NCI-H1105 treated with DMSO at 0.1 percent for 48 hours (cell line): ENCODE results near the gene FBXO8.
"Not testable (repeated sequence)": the region's sequence is repeated elsewhere in the genome, so short reads cannot be mapped to it uniquely, and the experiment has no call there.

Experiments
- DNase-seq: peaks from one replicate; lab custom pipeline; 2025; lab: John Stamatoyannopoulos, UW

FBXO8 gene

DNA sequence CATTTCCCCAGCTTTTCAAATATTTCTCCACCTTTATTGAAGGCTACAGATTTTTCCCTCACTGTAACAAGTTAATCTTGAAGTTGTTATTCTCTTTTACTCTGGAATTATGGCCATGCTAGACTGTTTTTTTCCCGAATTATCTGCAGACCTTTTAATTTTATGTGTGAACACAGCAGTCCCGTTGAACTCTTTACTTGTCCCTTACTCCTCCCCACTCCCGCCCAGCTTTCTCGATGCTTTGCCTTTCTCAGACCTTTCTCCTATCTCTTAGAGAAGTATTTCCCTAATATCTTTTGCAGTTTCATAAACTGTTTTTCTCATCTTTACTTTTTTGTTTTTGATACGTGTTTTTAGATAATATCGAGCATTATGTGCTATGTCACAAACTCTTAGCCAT, 1.0 kb upstream of the FBXO8 start:
- DNase-seq: no peak

DNA sequence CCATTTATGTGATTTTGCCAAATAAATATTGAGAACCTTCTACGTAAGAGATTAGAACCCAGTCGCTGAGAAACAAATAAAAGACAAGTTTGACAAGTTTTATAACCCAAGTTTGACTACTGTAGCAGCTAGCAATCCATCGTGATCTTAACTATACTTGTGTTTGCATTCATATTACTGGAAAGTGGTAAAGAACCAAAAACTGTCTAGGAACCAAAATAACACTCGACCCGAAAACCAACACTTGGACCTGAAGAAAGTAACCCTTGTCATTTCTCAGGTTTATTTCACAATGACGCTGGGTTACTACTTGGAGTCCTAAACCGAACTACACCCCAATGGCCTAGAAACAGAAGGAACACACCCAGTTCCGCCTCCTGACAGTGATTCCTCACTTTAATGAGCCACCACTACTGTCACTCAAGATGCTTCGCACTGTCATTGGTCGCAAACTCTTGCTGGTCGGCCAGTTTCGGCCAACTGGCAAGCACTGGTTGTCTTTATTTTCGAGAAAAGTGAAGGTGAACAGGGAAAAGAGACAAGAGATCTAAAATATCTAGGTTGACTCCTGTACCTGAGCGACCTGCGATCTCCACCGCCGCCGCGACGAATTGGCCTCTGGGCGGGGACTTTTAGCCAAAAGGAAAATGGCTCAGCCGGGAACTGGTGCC, 496 bp downstream of the FBXO8 start:
- DNase-seq: peak; percentile 77

DNA sequence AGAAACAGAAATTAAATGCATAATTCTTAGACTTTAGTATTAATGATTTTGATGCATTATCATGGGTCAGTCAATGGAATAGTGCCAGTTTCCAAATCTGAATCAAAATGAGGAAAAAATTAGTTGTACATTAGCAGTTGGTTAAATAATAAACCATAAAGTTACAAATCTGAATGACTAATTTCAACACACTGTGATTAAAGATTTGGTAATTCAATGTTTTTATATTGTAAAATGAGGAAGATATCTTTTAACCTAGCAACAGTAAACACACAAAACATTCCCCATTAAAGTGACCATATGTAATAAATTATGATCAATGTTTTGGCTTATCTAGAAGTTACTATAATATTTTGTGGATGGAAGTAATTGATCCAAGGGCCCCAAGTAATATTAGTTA, 1.6 kb downstream of the FBXO8 start:
- DNase-seq: no peak

DNA sequence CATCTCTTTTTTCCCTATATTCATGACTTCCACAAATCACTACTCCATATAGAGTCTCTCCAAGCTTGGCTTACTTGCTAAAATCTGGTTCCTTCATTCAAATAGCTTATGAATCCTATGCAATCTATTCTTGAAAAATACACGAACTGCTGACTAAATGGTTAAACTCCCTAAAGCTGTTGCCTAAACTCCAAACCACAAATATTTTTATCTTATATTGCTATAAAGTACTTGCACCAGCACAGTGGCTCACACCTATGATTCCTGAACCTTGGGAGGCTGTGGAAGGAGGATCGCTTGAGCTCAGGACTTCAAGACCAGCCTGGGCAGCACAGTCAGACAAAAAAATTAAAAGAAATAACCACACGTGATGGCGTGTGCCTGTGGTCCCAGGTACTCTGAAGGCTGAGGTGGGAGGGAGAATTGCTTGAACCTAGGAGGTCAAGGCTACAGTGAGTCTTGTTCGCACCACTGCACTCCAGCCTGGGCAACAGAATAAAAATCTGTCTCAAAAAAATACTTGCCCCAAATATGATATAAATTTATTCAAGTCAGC, 2.2 kb downstream of the FBXO8 start:
- no peak for DNase-seq

DNA sequence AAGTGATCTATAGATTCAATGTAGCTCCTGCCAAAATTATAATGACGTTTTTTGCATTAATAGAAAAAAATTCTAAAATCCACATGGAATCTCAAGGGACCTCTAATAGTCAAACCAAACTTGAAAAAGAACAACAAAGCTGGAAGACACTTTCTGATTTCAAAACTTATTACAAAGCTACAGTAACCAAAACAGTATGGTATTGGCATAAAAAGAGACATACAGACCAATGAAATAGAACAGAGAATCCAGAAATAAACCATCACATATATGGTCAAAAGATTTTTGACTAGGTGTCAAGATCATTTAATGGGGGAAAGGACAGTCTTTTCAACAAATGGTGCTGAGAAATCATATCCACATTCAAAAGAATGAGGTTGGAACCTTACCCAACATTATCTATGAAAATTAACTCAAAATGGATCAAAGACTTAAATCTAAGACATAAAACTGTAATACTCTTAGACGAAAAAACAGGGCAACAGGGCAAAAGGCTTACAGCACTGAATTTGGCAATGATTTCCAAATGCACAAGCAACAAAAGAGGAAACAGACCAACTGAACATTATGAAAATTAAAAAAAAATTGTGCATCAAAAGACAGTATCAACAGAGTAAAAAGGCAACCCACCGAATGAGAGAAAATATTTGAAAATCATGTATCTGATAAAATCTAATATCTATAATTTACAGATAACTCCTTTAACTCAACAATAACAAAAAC, 3.9 kb downstream of the FBXO8 start:
- DNase-seq: no peak

DNA sequence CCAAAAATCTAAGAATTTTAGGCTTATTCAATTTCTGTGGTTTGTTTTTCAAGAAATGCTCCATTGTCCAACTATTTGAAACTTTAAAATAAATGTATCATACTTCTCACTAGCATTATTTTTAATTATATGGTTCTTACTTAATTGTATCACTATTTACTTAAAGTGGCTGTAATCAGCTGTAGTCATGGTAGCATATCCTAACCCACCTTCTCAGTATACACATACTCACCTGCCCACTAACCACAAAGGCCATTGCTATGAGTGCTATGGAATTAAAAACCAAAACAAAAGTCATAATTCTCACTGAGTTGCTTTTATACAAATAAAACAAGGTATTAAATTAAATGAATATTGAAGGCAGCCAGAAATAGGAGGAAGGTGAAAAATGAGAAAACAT, 5.0 kb downstream of the FBXO8 start:
- no peak for DNase-seq

DNA sequence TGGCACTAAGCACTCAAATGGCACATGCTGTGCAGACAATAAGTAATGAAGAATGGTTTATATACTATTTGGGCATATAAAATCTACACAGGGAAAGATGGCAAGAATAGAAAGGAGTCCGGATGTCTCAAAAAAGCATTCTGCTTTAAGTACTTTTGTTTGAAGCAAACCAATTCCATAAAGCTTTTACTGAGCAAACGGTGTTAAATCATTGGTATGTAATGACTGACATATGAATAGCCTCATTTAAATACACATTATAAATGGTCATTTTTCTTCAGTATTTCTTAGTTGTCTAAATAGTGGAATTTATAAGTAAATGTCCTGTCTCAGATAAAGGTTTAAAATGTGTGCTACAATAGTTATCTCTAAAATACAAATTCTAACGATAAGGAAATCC, 6.0 kb downstream of the FBXO8 start:
- DNase-seq: no peak

DNA sequence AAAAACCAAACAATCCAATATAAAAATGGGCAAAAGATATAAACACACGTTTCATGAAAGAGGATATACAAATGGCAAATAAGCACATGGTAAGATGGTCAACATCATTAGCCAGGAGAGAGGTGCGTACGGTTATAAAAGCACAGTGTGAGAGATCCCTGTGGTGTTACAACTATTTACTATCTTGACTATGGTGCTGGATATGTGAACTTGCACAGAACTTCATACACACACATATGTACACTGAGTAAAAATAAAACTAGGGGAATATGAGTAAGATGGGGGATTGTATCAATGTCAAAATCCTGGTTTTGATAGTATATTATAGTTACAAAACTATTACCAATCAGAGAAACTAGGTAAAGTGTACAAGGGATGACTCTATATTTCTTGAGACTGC, 8.4 kb downstream of the FBXO8 start:
- DNase-seq: no peak

DNA sequence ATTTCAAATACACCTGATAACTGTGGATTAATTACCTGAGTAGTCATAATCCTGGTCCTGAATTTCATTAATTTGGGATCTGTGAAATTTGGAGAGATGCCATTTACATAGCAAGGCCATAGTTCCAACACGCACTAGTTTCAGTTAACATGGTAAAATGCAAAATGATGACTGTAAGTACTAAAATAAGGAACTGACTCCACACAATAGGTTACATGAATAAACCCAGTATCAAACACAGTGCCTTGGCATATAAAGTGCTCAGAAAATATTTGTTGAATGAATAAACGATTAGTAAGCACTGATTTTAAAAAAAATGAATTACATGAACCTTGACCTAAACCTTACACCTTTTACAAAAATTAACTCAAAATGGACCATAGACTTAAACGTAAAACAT, 9.0 kb downstream of the FBXO8 start:
- DNase-seq: no peak

DNA sequence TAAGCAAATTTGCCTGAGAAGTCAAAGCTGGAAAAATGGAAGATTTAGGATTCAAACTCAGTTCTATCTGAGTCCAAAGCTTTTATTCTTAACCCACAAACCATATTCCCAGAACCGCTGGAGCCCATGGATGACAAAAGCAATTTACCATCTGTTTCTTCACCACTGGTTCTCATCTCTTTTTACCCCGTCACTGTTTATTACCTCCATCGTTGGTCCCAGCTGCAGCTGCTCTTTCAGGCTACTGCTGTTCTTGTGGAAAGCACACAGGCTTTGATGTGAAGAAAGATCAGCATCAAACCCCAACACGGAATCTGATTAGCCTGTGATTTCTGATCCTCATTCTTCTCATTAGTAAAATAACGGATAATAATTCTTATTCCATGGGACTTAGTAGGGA, 9.5 kb downstream of the FBXO8 start:
- no peak for DNase-seq

DNA sequence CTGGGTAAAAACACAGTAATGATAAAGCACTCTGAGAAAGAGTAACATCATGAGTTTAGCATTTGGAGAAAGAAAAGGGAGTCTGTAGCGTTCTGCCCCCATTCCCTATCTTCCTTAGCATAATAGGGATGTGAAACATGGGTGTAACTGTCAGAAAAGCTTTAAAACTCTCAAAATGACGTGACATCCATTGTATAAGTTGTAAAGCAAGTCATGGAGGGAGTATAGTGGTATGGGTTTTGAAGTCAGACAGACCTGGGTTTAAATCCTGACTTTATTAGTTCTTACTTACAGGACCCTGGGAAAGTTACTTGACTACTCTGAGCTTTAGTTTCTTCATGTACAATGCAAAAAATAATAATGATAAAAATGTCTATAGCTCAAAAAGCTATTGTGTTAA, 17.1 kb downstream of the FBXO8 start:
- DNase-seq: no peak

DNA sequence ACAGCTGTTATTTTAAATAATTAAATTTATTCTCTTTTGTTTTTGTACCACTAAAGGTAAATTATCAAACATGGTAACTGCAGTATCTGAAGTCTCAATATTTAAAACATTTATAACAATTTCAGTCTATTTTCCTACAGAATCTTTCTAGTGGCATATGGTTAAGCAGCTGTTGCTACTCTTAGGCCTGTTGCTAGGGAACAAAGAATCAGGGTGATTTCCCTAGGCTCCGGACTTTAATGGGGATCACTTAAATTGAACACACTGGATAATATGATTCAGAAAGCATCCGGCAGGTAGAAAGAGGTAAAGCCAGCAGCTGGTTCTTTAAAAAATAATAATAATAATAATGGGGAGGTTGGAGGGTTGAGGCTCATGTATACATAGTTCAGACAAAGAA, 17.6 kb downstream of the FBXO8 start:
- DNase-seq: peak; percentile 31

DNA sequence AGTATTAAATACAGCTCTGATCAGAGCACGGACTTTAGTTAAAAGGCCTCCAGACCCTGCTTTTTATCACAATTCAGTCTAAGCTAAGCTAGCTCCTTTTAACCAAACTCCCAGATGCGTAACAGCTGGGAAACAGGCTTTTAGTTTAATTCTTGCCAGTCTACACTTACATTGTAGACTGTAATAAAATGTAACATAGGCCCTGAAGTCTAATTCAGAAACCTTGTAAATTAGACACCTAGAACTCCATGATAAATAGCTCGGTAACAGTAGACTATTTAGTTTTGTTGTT, 20.1 kb downstream of the FBXO8 start:
- DNase-seq: no peak

DNA sequence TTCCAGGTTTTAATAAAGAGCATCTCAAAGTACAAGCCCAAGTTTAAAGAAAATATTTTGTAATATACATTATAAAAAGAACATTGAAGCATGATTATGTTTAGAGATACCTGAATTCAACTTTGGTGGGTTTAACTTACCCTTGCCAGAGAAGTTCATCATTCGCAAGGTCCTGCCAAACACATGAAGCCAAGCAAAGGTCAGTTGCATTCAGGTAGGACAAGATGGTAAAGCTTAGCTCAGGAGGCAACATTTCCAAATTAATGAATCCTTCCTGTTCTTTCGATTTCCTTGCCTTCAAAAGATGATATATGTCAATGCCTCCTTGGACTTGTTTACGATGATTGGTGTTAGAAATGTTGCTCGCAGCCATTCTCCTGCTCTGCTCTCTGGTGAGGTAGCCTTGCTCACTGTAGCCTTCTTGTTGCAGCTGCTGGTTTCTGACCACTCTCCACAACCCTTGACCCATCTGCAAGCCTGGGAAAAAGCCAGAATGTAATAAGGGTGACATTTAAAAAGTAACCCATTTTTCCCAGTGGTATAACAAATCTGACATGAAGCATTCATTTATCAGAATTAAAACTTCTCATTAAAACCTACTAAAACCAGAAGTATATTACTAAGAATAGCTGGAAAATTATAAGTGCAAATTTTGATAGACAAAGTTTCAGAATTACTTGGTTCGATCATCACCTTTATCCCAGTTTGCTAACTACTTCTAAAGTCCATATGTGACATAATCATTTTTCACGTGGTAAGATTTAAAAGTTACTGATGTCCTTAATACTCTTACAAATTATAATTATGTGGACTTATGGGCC, 20.6 kb downstream of the FBXO8 start:
- DNase-seq: no peak

DNA sequence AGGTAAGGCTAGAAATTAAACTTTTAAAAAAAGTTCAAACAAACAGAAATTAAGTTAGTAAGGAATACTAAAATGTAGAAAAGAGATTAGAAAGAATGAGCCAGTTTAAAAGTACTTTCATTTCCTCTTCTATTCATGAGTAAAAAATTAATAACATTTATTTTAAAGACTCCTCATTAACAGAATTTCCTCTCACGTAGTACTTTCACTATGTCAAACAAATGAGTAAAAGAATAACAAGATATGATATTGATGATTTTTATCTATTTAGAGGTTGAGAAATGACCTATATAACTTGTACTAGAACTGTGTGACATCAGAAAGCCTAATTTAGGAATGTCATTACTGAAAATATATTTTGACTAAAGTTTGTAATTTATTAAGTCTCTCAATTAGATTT, 22.0 kb downstream of the FBXO8 start:
- DNase-seq: not testable (repeated sequence)

DNA sequence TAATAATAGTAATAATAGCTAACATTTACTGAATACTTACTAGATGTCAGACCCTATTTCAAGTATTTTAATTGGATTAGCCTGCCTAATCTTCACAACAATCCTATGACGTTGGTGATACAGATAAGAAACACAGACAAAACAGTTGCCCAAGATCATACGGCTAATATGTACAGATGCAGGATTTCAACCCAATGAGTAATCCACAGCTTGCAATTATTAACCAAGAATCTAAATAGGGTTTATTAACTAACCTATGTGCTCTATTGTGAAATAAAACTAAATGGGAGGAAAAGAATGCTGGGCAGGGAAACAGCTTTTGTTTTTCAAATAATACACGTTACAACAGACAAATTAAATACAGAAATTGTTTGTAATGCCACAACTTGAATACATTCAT, 23.4 kb downstream of the FBXO8 start:
- DNase-seq: no peak

DNA sequence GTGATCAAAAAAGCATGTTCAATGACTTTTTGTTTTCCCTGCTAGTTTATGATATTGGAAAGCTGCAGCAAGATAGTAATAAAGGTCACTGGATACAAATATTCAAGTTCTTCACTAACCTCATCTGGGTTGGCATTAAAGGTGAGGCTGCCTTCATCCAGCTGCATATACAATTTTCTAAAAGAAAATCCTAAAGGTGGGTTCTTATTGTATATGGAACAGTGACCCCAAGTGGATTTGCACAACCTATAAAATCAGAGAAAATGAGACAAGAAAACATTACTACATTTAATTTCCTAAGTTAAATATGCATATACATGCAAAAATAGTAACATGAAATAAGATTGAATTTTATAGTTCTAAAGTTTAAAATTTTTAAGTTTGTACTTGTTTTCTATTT, 23.9 kb downstream of the FBXO8 start:
- no peak for DNase-seq

DNA sequence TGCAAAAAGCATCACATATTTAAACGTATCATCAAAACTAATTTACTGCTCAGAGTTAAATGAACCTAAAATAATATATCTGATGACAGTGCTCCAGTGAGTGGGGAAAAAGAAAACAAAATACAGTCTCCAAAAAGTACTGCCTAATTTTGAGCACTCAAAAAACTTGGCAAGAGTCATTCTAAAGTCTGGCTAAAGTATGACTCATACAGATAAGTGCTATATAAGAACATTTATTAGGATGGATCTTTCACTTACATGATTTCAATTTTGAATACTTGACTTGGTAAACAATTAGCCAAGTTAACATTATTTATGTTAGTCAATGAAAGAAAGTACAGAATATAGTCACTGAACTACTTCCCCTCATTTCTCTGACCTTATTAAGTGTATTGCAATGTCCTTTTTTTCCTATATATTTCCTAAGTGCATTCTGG, 27.2 kb downstream of the FBXO8 start:
- peak; percentile 13 for DNase-seq

DNA sequence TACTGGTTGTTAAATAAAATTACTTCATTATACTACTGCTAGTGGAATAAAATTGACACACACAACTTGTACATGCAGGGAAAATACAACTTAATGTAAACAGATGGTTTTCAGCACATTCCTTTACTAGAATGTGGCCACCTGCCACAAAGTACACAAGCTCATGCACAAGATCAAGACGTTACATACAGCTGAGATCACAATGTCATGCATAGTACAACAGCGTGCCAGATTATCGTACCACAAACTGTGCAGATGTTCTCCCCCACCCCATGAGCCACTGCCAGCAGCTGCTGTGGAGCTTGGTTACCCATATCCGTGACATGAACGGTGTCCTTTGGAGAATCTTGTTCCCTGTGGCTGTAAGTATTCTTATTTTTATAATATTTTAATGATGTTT, 27.7 kb downstream of the FBXO8 start:
- DNase-seq: no peak

DNA sequence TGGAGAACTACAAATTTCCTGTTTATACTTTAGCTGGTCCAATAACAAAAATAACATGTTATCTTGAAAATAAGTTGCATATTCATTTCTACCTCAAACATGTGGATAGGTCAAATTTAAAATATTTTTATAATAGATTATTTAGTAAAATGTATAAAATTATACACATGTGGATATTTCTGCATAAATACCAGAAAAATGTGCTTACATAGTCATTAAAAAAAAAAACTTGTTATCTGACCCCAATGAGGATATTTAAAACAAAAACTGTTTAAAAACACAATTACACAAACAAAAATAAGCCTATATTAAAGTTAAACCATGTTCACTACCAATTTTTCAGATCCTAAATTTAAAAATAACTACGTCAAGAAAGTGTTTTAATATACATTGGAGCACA, 28.1 kb downstream of the FBXO8 start:
- DNase-seq: no peak

DNA sequence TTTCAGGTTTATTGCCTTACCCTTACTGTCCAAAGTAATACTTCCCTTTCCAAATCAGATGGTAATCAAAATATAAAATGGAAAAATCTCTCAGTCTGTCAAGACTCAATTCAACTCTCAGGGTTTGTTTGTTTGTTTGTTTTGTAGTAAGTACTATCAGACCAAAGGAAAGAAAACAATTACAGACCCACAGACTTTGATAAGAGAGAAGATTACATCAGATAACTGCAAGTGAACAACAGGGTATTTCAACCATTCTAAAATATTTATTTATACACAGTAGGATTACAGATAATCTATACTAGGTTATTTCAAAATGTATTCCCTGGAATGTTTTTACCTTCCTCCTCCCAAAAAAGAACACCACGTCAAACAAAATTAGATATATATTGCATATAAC, 28.9 kb downstream of the FBXO8 start:
- no peak for DNase-seq

DNA sequence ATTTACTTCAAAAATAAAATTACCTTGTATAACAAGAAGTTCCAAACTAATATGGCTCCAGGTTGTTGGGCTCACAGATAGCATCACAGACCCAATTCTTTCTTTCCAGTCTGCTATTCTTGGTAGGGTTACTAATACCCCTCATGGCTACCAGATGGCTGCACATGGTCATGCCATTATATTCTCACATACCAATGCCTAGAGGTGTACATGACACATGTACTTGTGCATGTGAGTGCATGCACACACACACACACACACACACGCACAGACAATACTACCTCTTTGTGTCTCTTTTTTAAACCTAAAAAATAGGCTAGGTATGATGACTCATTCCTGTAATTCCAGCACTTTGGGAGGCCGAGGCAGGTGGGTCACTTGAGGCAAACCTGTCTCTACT, 31.1 kb downstream of the FBXO8 start:
- DNase-seq: no peak

DNA sequence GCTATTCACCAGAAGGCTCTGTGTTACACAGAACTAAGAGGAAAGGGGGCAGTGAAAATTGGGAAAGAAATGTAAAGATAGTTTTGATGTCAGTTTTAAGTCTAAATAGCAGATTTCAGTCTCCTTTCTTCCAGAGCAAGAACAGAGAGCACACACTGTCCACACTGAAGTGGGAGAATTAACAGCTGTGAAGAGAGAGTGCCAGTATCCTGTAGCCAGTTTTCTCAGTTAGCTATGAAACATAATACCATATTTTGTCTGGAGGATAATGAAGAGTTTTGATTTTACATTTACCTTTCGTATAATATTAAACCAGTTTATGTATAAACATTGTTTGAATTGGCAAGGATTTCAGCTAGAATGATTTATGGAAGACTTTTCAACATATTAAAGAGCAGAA, 35.1 kb downstream of the FBXO8 start:
- no peak for DNase-seq
